ENCODE data around the gene PLXDC1. TPM values are rescaled to one million over a fixed set of nuclear protein-coding genes. Genes with fewer than 3 reads are reported as not detected.

PLXDC1 gene
- total RNA-seq (2022; extraction: Qiagen RNA extraction; ENCODE audit: low read depth), result 0.11 to 0.38 TPM (median 0.21 TPM) in 5 replicates

DNA sequence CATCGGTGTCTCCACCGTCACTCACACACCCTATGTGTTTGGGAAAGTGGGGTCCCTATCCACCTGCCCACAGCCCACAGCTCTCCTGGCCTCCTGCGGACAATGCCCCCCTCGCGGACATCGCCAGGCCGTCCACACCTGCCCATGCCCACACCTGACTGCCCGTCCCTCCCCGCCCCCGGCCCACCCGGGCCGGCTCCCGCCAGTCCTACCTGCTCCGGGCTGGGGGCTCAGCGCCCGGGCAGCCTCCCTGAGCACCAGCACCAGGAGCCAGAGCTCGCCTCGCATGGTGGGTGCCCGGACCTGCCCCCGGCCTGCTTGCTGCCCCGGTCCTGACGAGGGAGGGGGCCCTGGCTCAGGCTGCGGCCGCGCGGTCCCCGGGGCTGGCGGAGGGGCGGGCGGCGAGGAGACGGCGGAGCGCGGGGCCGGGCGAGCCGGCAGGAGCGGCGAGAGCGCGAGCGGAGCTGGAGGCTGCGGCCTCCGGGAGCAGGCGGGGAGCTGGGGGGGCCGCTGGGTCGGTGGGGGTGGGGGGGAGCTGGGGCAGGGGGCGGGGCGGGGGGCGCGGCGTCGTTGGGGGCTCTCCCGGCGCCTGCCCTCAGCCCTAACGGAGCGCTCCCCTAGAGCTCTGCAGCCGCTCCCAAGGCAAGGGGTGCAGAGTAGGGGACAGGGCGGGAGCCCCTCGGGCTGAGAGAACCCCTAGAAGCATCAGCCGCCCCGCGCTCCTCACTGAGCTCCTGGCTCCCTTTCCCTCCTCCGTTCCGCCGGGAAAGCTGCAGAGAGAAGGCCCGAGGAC, at the start of gene PLXDC1:
Gene PLXDC1 (minus strand): TSS at position 488 of the 793 bp plus-strand sequence. CDS start 200 bp downstream, at position 288.

GRCh38 chr17:39200070-39200879, 48.8 kb upstream of the PLXDC1 start, which contains the start of gene RPL19:
RPL19 (plus strand) TSS chr17:39200283; CDS start chr17:39200345, 62 bp downstream.

DNA sequence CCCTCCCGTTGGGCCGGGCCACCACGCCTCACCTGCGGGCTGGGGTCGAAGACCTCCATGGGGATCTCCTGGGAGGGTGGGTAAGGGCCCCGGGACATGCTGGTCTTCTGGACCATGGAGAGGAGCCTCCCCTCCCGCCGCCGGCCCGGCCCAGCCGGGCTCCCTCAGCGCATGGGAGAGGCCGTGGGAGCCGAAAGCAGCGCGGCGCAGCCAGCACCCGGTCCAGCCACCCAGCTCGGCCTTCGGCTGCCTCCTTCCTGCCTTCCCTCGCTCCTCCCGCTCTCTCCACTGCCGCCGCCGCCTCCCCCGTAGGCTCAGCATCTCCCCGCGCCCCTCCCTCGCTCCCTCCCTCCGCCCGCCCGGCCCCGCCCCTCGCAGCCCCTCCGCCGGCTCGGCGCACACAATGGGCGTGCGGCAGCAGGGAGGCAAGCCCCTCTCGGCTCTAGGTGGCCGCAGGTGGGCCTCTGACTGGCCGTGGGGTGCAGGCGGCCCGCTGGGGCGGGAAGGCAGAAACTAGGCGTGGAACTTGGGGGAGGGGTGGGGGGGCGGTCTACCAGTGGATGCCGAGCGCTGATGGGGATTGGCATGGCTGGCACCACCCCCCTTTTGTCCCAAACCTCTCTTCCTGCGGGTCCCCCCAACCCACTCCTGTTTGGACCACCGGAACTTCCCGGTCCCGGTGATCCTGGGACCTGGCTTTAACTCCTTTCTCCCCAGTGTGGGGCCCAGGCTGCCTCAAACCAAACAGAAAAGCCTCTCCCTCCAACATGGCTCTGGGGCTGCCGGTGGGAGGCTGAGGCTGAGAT, 46.1 kb upstream of the PLXDC1 start, which contains the start of gene CACNB1:
Gene CACNB1 (minus strand): TSS at position 290 of the 806 bp plus-strand sequence. CDS start 174 bp downstream, at position 116.

GRCh38 chr17:39165841-39166349, 14.5 kb upstream of the PLXDC1 start, which contains the start of gene ARL5C:
ARL5C (minus strand) TSS chr17:39166161; CDS start chr17:39165760, 401 bp downstream.

Other genes starting within 250 kb of the PLXDC1 start
- not detected in 5 replicates for gene FBXO47, start 184.2 kb downstream of the PLXDC1 start, total RNA-seq (2022; extraction: Qiagen RNA extraction; ENCODE audit: low read depth)
- not detected in 5 replicates for gene ARL5C, start 14.5 kb upstream of the PLXDC1 start, total RNA-seq (2022; extraction: Qiagen RNA extraction; ENCODE audit: low read depth)
- 4.1 to 5.9 TPM (median 5.6 TPM) in 5 replicates for gene CACNB1, start 46.0 kb upstream of the PLXDC1 start, total RNA-seq (2022; extraction: Qiagen RNA extraction; ENCODE audit: low read depth)
- 3,885 to 4,759 TPM (median 4,023 TPM) in 5 replicates for gene RPL19, start 48.6 kb upstream of the PLXDC1 start, total RNA-seq (2022; extraction: Qiagen RNA extraction; ENCODE audit: low read depth)
- gene STAC2, start 74.3 kb upstream of the PLXDC1 start, total RNA-seq (2022; extraction: Qiagen RNA extraction; ENCODE audit: low read depth), result 0.93 to 1.5 TPM (median 1.3 TPM) in 5 replicates
- gene FBXL20, start 250.0 kb upstream of the PLXDC1 start, total RNA-seq (2022; extraction: Qiagen RNA extraction; ENCODE audit: low read depth), result 6.9 to 9.3 TPM (median 7.4 TPM) in 5 replicates